Hepatocyte (in vitro differentiated cells): ENCODE data around the gene RFFL. TPM values are rescaled to one million over a fixed set of nuclear protein-coding genes. Genes with fewer than 3 reads are reported as not detected.

Experiments
- DNase-seq: peaks from one replicate; pipeline ENCODE4 v3.0.0-alpha.2; 2016; ENCODE audit warnings: low spot score
- H2AFZ ChIP-seq: fragments of 200-600 bp; sonication (generic); 2 replicates; pipeline ENCODE4 v1.6.0; 2016; ENCODE audit warnings: antibody characterized with exemption, mild to moderate bottlenecking
- H3K27ac ChIP-seq: fragments of 200-600 bp; sonication (generic); 2 replicates; pipeline ENCODE4 v1.5.1; 2016; ENCODE audit warnings: mild to moderate bottlenecking
- H3K27me3 ChIP-seq: fragments of 200-600 bp; sonication (generic); 2 replicates; pipeline ENCODE4 v1.6.1; 2016
- H3K36me3 ChIP-seq: fragments of 200-600 bp; sonication (generic); replicated peaks from 2 replicates; pipeline ENCODE4 v1.5.1; 2016; ENCODE audit warnings: low read depth; ENCODE audit not compliant: insufficient read depth
- H3K4me1 ChIP-seq: fragments of 200-600 bp; sonication (generic); 2 replicates; pipeline ENCODE4 v1.5.1; 2016; ENCODE audit warnings: mild to moderate bottlenecking, moderate library complexity; ENCODE audit not compliant: insufficient read depth
- H3K4me2 ChIP-seq: fragments of 200-600 bp; sonication (generic); 2 replicates; pipeline ENCODE4 v1.6.0; 2016
- H3K4me3 ChIP-seq: fragments of 200-600 bp; sonication (generic); 2 replicates; pipeline ENCODE4 v1.5.1; 2016; ENCODE audit warnings: mild to moderate bottlenecking
- H3K79me2 ChIP-seq: fragments of 200-600 bp; sonication (generic); 2 replicates; pipeline ENCODE4 v1.6.0; 2017; ENCODE audit warnings: mild to moderate bottlenecking
- H3K9me2 ChIP-seq: fragments of 200-600 bp; sonication (generic); replicated peaks from 2 replicates; pipeline ENCODE4 v1.6.0; 2017; ENCODE audit warnings: mild to moderate bottlenecking; ENCODE audit not compliant: insufficient read depth
- H3K9me3 ChIP-seq: fragments of 200-600 bp; sonication (generic); 2 replicates; pipeline ENCODE4 v1.5.1; 2016; ENCODE audit warnings: low read depth, mild to moderate bottlenecking
- H4K20me1 ChIP-seq: fragments of 200-600 bp; sonication (generic); 2 replicates; pipeline ENCODE4 v1.6.0; 2016; ENCODE audit warnings: mild to moderate bottlenecking; ENCODE audit not compliant: insufficient read depth, poor library complexity, severe bottlenecking
- EZH2 ChIP-seq: fragments of 200-600 bp; sonication (generic); IDR thresholded peaks from 2 replicates; pipeline ENCODE4 v1.6.1; 2016; ENCODE audit warnings: antibody characterized with exemption, mild to moderate bottlenecking, borderline replicate concordance
- EZH2phosphoT487 ChIP-seq: fragments of 200-600 bp; sonication (generic); IDR thresholded peaks from one replicate; pipeline ENCODE4 v1.6.1; 2018; ENCODE audit warnings: antibody characterized with exemption, mild to moderate bottlenecking, low read depth, moderate library complexity; ENCODE audit not compliant: unreplicated experiment, severe bottlenecking
- WGBS: methylation state at CpG from one replicate; pipeline ENCODE4 v1.1.6; 2016; ENCODE audit warnings: low lambda C conversion rate; ENCODE audit errors: missing lambda C conversion rate; 5-methylcytosine and 5-hydroxymethylcytosine counted together
- polyA plus RNA-seq: library from polyadenylated mRNA; unstranded; fragments of >200 nt; fragmentation: Nextera tagmentation; extraction: Ambion mirVana; gene quantifications from 2 replicates; pipeline ENCODE4 v1.2.1, GENCODE V29; 2016
- total RNA-seq: library from RNA; depleted of rRNA; stranded (reverse); fragments of >200 nt; gene quantifications from 2 replicates; pipeline ENCODE4 v1.2.3, GENCODE V29; 2014
- TF ChIP-seq, protein P1 (sequence below): fragments of 200-600 bp; sonication (generic); IDR thresholded peaks from 2 replicates; pipeline ENCODE4 v1.5.1; 2016; ENCODE audit warnings: antibody characterized with exemption, mild to moderate bottlenecking; ENCODE audit not compliant: poor library complexity

Gene RFFL
- total and polyA plus RNA-seq, 2 experiments from 2014 or later: 12.9 to 22.7 TPM

DNA sequence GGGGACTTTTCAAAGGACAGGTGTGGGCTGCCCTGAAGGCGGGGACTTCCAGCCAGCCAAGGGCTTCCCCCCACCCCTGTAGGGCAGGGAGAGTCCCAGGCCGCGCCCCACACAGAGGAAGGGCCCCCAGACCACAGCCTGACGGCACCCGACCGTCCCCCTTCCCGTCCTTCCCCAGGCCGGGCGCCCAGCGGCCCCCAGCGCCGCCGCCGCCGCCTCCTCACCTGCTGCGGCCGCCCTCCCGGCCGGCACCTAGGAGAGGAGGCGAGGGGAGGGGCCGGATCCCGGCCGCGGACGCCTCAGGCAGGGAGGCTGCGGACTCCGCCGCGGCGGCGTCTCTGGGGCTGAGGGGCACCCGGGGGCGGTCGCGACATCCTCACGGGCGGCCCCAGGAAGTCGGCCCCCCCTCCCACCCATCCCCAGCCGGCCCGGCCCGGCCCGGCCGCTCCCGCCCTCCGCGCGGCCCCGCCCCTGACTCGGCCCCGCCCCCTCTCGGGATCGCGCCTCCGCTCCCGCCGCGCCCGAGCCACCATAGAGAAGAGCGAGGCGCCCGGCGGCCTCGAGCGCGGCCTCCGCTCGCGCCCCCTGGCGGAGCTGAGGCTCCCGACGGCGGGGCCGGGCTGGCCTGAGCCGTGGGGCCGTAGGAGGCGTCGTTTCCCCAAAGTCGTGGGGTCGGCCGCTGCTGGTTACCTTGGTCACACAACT, 25.5 kb upstream of the RFFL start:
- Histone ChIP-seq H3K4me1 (peaks cover 7% of the 10 kb centered on the region), H2AFZ (peak overlapping the region; percentile 72), H3K9me2 (no peaks in the 10 kb centered on the region), H3K36me3 (no peaks in the 10 kb centered on the region), H3K27me3 (no peaks in the 10 kb centered on the region), H3K4me3 (peak overlapping the region; percentile 78), H3K4me2 (peak overlapping the region; percentile 85), H3K79me2 (peaks cover 31% of the 10 kb centered on the region), H4K20me1 (no peaks in the 10 kb centered on the region), H3K27ac (peak overlapping the region; percentile 98), H3K9me3 (no peaks in the 10 kb centered on the region)
- DNase-seq: peak; percentile 96
- TF ChIP-seq, protein P1, sequence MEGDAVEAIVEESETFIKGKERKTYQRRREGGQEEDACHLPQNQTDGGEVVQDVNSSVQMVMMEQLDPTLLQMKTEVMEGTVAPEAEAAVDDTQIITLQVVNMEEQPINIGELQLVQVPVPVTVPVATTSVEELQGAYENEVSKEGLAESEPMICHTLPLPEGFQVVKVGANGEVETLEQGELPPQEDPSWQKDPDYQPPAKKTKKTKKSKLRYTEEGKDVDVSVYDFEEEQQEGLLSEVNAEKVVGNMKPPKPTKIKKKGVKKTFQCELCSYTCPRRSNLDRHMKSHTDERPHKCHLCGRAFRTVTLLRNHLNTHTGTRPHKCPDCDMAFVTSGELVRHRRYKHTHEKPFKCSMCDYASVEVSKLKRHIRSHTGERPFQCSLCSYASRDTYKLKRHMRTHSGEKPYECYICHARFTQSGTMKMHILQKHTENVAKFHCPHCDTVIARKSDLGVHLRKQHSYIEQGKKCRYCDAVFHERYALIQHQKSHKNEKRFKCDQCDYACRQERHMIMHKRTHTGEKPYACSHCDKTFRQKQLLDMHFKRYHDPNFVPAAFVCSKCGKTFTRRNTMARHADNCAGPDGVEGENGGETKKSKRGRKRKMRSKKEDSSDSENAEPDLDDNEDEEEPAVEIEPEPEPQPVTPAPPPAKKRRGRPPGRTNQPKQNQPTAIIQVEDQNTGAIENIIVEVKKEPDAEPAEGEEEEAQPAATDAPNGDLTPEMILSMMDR: peak; percentile 84
- no peak for TF ChIP-seq EZH2
- under 1% methylated on average over 29 of the region's 80 CpGs for WGBS

GRCh38 chr17:35088356-35088880, 24.9 kb upstream of the RFFL start:
- Histone ChIP-seq H3K79me2 (peaks cover 37% of the 10 kb centered on the region), H3K36me3 (no peaks in the 10 kb centered on the region), H2AFZ (peak overlapping the region; percentile 62), H3K4me3 (peak overlapping the region; percentile 78), H3K27ac (peak overlapping the region; percentile 98), H3K9me2 (no peaks in the 10 kb centered on the region), H3K9me3 (no peaks in the 10 kb centered on the region), H3K4me1 (peaks cover 7% of the 10 kb centered on the region), H4K20me1 (no peaks in the 10 kb centered on the region), H3K27me3 (no peaks in the 10 kb centered on the region), H3K4me2 (peak overlapping the region; percentile 85)
- TF ChIP-seq EZH2phosphoT487 (no peak), EZH2 (no peak)
- TF ChIP-seq, protein P1: no peak
- WGBS: 2% methylated on average over 26 of the region's 26 CpGs
- DNase-seq: peak; percentile 58

- Histone ChIP-seq H3K27me3 (no peaks in the 10 kb centered on the region), H3K9me2 (no peaks in the 10 kb centered on the region), H3K4me1 (peaks cover 7% of the 10 kb centered on the region), H3K27ac (peak overlapping the region; percentile 98), H3K9me3 (no peaks in the 10 kb centered on the region), H3K36me3 (no peaks in the 10 kb centered on the region), H3K4me3 (peak overlapping the region; percentile 78), H3K79me2 (peaks cover 42% of the 10 kb centered on the region), H2AFZ (peak overlapping the region; percentile 62), H4K20me1 (no peaks in the 10 kb centered on the region), H3K4me2 (peak overlapping the region; percentile 85)
- peak; percentile 71 for DNase-seq
- 16% methylated on average over 9 of the region's 9 CpGs for WGBS
- TF ChIP-seq EZH2phosphoT487 (no peak), EZH2 (no peak)
- TF ChIP-seq, protein P1: no peak
Measured at GRCh38 chr17:35087731-35088355, 24.3 kb upstream of the RFFL start.
